HG03175 (cell line): ENCODE results near the gene COPA.
A peak's percentile ranks its signal among the peaks of the same experiment; 100 is the strongest.
"Not testable (repeated sequence)": the region's sequence is repeated elsewhere in the genome, so short reads cannot be mapped to it uniquely, and the experiment has no call there.

Experiments
- ATAC-seq: cut with Tn5 transposase; IDR thresholded peaks from one replicate; pipeline ENCODE4 v1.9.1; 2021; ENCODE audit warnings: mild to moderate bottlenecking, moderate library complexity; ENCODE audit not compliant: unreplicated experiment

Gene COPA

GRCh38 chr1:160342953-160343869 is at the start of gene COPA, which contains the start of gene NCSTN:
Gene COPA, minus strand, starts transcription at chr1:160343250. Its CDS starts 80 bp downstream, at chr1:160343170.
Gene NCSTN, plus strand, starts transcription at chr1:160343383. Its CDS starts 14 bp downstream, at chr1:160343397.
- peak; percentile 90 for ATAC-seq

DNA sequence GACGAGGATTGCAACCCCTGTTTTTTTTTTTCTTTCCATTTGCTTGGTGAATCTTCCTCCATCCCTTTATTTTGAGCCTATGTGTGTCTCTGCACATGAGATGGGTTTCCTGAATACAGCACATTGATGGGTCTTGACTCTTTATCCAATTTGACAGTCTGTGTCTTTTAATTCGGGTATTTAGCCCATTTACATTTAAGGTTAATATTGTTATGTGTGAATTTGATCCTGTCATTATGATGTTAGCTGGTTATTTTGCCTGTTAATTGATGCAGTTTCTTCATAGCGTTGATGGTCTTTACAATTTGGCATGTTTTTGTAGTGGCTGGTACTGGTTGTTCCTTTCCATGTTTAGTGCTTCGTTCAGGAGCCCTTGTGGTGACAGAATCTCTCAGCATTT is 45.4 kb upstream of the COPA start:
- not testable (repeated sequence) for ATAC-seq

DNA sequence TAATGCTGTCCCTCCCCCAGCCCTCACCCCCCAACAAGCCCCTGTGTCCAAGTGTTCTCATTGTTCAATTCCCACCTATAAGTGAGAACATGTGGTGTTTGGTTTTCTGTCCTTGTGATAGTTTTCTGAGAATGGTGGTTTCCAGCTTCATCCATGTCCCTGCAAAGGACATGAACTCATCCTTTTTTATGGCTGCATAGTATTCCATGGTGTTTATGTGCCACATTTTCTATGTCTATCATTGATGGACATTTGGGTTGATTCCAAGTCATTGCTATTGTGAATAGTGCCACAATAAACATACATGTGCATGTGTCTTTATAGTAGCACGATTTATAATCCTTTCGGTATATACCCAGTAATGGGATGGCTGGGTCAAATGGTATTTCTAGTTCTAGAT is 41.8 kb upstream of the COPA start:
- ATAC-seq = not testable (repeated sequence)

DNA sequence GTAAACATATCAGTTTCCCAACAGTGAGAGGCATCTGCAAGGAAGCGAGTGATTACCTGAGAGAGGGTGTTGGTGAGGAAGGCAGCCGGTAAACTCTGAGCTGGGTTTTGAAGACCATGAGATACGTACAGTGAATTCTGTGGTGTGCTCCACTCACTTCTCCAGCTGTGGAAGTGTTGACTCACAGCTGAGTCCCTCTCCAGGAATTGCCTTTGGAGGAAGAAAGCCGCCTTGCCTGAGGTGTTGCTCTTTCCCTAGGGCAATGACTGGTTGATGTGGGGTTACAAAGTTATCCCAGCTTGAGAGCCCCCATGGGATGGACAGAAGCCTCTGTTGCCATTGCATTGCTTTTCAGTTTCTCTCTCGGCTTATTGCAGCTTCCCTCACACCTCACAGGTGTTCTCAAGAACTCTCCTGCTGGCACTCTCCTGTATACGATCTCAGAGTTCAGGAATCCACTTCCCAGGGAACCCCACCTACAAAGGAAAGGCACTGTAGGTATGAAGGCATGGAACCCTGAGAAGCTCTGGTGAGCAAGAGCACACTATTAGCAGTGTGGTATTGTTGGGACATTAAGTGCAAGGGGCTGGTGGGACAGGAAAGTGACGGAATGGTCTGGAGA is 34.6 kb upstream of the COPA start:
- ATAC-seq = no peak

DNA sequence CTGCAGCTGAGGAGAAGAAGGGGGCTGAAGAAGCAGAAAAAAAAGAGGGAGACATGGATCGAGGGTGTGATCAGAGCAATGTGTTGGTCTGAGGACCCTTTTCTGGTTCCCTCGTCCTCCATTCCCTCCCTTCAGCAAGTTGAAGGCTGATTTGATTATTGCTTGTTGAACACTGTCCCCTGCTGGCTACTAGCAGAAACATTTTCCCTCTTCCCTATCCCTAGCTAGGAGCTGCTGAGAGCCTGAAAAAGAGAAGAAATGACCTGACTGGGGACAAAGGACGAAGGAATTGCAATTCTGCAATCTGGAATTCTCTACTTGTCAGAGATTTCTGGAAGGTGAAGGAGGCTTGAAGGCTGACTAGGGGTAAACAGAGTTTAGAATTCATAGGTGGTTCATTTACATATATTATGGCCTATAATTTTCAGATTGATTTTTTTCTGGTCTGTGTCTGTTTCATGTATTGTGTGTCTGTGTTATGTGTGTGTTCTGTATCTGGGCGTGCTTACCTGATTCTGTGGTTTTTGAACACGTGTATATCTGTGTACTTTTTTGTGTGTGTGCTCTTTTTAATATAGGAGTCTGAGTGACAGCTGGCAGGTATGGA is 33.6 kb upstream of the COPA start:
- no peak for ATAC-seq

- peak; percentile 54 for ATAC-seq
These were observed 32.9 kb upstream of the COPA start for GRCh38 chr1:160375788-160376524.

GRCh38 chr1:160374306-160375110 is 31.5 kb upstream of the COPA start:
- no peak for ATAC-seq

DNA sequence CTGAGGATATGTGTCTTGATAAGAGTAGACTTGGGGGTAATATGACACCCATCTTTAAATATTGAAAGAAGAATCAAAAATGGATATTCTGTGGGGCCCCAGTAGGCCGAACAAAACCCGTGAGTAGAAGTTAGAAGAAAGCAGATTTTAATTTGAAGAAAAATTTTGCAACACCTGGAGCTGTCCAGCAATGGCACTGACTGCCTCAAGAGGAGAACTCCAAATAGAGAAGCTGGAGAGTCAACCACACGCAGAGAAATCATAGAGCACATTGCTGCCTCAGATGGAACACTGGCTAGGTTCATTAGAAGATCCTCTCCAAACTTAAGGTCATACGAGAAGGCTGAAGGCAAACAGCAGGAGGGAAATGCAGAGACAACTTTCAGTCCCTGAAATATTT is 30.6 kb upstream of the COPA start:
- no peak for ATAC-seq

DNA sequence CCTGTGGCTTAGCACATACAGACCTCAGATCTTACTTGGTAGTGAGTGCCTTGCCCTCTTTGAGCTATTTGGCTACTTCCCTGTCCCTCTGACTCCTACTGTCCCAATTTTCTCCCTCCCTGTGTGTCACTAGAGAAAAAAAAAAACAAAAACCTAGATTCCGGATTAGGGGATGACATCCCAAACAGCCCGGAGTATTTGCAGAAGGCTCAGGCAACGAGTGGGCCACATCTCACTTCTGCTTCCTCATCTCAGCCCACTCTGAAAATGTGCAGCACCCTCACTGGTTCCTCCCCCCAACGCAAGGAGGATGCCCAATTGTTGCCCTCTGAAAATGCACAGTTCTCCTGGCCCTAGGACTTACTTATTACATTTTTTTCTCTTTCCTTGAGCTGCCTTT is 28.7 kb upstream of the COPA start:
- no peak for ATAC-seq

GRCh38 chr1:160371346-160371631 is 28.2 kb upstream of the COPA start:
- ATAC-seq = no peak

DNA sequence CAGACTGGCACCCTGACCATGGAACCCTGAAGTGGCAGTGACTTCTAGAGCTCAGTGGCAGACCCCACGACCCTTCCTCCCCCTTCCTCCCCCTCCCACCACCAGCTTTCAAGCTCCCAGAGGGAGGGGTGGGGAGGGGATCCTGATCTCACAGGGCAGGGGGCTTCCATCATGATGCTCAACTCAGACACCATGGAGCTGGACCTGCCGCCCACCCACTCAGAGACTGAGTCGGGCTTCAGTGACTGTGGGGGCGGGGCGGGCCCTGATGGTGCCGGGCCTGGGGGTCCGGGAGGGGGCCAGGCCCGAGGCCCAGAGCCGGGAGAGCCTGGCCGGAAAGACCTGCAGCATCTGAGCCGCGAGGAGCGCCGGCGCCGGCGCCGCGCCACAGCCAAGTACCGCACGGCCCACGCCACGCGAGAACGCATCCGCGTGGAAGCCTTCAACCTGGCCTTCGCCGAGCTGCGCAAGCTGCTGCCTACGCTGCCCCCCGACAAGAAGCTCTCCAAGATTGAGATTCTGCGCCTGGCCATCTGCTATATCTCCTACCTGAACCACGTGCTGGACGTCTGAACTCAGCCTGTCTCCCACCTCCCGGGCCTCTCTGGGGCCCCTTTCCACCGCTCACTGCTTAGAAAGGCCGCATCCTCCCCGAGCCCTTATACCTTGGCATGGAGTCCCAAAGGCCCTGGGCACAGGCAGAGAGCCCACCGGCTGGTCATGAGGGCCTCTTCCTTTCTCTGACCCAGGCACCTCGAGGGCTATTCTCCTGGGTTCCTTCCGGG is 27.7 kb upstream of the COPA start:
- ATAC-seq = no peak

DNA sequence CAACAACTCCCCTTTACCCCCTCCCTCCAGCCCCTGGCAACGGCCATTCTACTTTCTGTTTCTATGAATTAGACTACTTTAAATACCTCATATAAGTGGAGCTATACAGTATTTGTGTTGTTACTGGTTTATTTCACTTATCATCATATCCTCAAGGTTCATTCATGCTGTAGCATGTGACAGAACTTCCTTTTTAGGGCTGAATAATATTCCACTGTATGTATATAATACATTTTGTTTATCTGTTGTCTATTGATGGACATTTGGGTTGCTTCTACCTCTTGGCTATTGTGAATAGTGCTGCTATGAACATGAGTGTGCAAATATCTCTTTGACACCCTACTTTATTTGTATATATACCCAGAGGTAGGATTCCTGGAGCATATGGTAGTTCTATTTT is 26.0 kb upstream of the COPA start:
- ATAC-seq = no peak

DNA sequence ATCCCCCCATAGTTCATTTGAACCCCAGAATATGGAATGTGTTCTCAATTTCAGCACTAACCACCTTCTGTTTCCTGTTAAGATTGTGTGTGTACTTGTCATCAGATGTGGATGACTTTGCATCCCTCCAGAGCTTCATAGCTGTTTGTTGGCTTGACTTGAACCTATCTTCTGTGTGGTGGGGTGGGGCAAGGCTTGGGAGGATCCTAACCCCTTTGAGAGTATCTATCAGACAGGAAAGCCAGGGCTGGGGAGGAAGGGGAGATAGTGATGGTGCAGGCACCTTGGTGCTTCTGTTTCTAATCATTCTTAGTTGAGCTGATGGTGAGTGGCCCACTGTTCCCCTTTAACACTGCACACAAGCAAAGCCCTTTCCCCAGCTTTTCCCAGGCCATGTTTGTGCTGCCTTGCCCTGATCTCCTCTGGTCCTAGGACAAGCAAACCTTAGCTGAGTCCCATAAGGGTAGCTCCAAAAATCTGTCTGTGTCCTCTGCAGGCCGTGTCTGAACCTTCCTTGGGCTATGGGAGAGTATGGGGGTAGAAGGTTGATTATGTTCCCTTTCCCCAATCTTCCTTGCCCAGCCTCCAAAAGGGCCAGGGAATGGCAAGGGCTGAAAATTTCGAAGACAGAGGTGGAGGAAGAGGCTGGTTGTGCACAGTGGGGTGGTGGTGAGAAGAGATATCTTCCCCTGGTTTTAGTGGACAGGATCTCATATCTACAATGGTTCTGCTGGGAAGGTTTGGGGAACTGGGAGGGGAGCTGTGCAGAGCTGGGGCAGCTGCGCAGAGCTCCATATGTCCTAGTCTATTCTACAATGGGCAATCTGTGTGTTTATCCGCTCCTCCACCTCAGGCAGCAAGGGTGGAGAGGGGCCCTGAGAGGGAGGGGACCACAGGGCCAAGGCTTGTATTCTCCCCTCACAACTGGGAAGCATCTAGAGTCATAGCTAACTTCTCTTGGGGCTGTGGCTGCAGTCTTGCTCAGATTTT is 25.2 kb upstream of the COPA start:
- ATAC-seq = no peak

DNA sequence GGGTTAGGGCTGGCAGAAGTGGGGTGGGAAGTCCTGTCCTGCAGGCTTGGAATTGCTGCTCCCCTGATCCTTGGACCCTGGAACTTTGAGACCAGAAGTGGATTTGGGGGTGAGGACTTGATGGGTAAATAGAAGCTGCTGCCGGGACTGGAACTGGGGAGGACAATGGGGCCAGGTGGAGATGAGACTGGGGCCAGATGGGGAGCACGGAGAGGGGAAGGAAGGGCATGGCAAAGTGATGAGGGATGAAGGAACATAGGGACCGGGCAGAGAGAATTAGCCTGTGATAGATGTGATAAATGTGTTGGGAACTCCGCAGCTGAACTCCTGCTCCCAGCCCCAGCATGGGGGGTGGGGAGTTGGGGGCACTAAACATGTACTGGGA is 24.5 kb upstream of the COPA start:
- ATAC-seq = no peak

- no peak for ATAC-seq
These were observed 23.9 kb upstream of the COPA start, which contains the start of gene NHLH1 for GRCh38 chr1:160366731-160367515. Gene NHLH1, plus strand, starts transcription at chr1:160367071. Its CDS starts 3,661 bp downstream, at chr1:160370732.

DNA sequence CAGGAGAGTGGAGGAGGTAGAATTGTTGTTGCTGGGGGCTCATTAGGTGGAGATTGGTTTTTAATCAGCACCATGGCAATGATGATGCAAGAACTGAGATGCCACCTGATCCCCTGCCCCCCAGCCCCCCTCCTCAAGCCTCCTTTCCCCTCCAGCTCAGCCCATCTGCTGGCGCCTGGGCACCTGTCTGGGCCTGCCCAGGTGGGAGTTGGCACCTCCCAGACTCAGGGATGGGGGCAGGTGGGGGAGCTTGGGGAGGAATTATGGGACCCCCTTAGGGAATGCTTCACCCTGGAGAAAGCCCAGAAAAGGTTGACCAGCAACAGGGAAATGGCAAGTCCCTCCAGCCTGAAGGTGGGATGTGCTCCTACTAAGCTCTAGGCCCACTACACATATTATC is 22.3 kb upstream of the COPA start:
- ATAC-seq = no peak

DNA sequence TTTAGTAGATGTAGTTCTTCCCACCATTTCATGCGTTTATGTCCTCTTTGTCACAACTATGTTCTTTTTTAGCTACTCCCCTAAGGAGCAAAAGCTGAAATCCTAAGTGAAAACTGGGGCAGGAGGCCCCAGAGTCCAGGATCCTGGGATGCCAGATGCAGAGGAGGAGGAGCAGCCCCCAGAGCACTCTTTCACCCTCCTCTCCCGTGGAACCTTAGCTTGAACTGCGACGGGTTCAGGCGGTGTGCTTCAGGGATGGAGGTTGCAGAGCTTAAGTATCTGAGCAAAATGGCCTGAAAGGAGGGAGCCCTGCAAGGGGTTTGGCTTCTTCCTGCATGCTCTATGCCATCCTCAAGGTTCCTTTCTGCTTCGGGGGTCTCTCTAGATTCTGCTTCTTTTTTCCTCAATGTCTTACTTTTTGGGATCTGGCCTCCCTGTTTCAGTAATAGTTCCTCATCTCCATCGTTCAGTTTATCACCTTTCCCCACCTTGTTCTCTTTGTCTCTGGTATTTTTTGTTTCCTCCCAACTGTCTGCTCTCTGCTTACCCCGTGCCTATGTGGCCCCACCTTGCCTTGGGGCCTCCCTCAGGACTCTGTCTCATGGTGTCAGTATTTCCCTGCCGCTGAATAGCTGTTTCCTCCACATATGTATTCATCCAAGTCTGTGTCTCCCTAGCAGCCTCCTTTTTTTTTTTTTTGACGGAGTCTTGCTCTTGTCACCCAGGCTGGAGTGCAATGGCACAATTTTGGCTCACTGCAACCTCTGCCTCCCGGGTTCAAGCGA is 21.1 kb upstream of the COPA start:
- ATAC-seq = no peak
